Trophoblast cell (in vitro differentiated cells and primary cell): Measurements from ENCODE around the gene ATP6V0A1.
"Not testable (repeated sequence)": the region's sequence is repeated elsewhere in the genome, so short reads cannot be mapped to it uniquely, and the experiment has no call there.

ENCODE experiments used
- DNase-seq, 2 donors: peaks; one replicate each; pipeline ENCODE4 v3.0.0-alpha.2; 2016
- H2AFZ ChIP-seq: 2 replicates; pipeline ENCODE4 v1.6.1; 2013; ENCODE audit warnings: low read length, moderate library complexity, mild to moderate bottlenecking; ENCODE audit not compliant: insufficient read depth, poor library complexity
- H2AK5ac ChIP-seq: 2 replicates; pipeline ENCODE4 v1.6.1; 2013; ENCODE audit warnings: mild to moderate bottlenecking, low read length
- H2BK120ac ChIP-seq: 2 replicates; pipeline ENCODE4 v1.6.1; 2013; ENCODE audit warnings: low read length, mild to moderate bottlenecking, moderate library complexity; ENCODE audit not compliant: insufficient read depth, poor library complexity
- H2BK12ac ChIP-seq: 2 replicates; pipeline ENCODE4 v1.6.1; 2013; ENCODE audit warnings: mild to moderate bottlenecking, low read length, moderate library complexity
- H2BK5ac ChIP-seq: 2 replicates; pipeline ENCODE4 v1.6.1; 2013; ENCODE audit warnings: low read length, low read depth, moderate library complexity, mild to moderate bottlenecking; ENCODE audit not compliant: poor library complexity
- H3K14ac ChIP-seq: 2 replicates; pipeline ENCODE4 v1.6.1; 2013; ENCODE audit warnings: mild to moderate bottlenecking, low read length
- H3K18ac ChIP-seq: 2 replicates; pipeline ENCODE4 v1.6.1; 2013; ENCODE audit warnings: mild to moderate bottlenecking, low read length
- H3K23ac ChIP-seq: 2 replicates; pipeline ENCODE4 v1.6.1; 2013; ENCODE audit warnings: low read length
- H3K27ac ChIP-seq: 2 replicates; pipeline ENCODE4 v1.5.1; 2013; ENCODE audit warnings: low read depth, mild to moderate bottlenecking, inconsistent platforms, low read length, moderate library complexity
- H3K27me3 ChIP-seq: 2 replicates; pipeline ENCODE4 v1.6.1; 2013; ENCODE audit warnings: inconsistent platforms, mild to moderate bottlenecking, low read length, moderate library complexity; ENCODE audit not compliant: insufficient read depth
- H3K36me3 ChIP-seq, 2 experiments: 1 replicate in 1 of 2; 2 replicates in 1 of 2; pipeline ENCODE4 v1.6.1; 2013; ENCODE audit warnings: low read length in 2 of 2, mild to moderate bottlenecking in 2 of 2, moderate library complexity in 1 of 2; ENCODE audit not compliant: insufficient read depth in 2 of 2, control insufficient read depth in 1 of 2
- H3K4ac ChIP-seq: 2 replicates; pipeline ENCODE4 v1.6.1; 2013; ENCODE audit warnings: low read depth, mild to moderate bottlenecking, low read length, moderate library complexity
- H3K4me1 ChIP-seq, 2 experiments: 1 replicate in 1 of 2; 2 replicates in 1 of 2; pipeline ENCODE4 v1.6.1; 2013; ENCODE audit warnings: low read length in 2 of 2, mild to moderate bottlenecking in 2 of 2, moderate library complexity in 1 of 2; ENCODE audit not compliant: insufficient read depth in 2 of 2, control insufficient read depth in 1 of 2
- H3K4me2 ChIP-seq: 2 replicates; pipeline ENCODE4 v1.6.1; 2013; ENCODE audit warnings: inconsistent platforms, mild to moderate bottlenecking, low read length, moderate library complexity
- H3K4me3 ChIP-seq: 2 replicates; pipeline ENCODE4 v1.5.1; 2013; ENCODE audit warnings: mild to moderate bottlenecking, low read depth, low read length, inconsistent platforms
- H3K79me1 ChIP-seq: one replicate; pipeline ENCODE4 v1.6.1; 2013; ENCODE audit warnings: low read length
- H3K79me2 ChIP-seq: 2 replicates; pipeline ENCODE4 v1.6.1; 2013; ENCODE audit warnings: low read length, mild to moderate bottlenecking; ENCODE audit not compliant: control insufficient read depth, insufficient read depth, poor library complexity
- H3K9ac ChIP-seq: 2 replicates; pipeline ENCODE4 v1.6.1; 2013; ENCODE audit warnings: mild to moderate bottlenecking, low read length
- H3K9me3 ChIP-seq: 2 replicates; pipeline ENCODE4 v1.6.1; 2013; ENCODE audit warnings: low read depth, mild to moderate bottlenecking, control low read depth, inconsistent platforms, low read length; ENCODE audit not compliant: insufficient read depth
- H4K12ac ChIP-seq: 2 replicates; pipeline ENCODE4 v1.6.1; 2013; ENCODE audit warnings: low read depth, mild to moderate bottlenecking, low read length, moderate library complexity
- H4K8ac ChIP-seq: 2 replicates; pipeline ENCODE4 v1.6.1; 2013; ENCODE audit warnings: low read depth, mild to moderate bottlenecking, low read length, moderate library complexity
- H4K91ac ChIP-seq: one replicate; pipeline ENCODE4 v1.6.1; 2013; ENCODE audit warnings: low read depth, mild to moderate bottlenecking, low read length, moderate library complexity
- WGBS: extraction: QIAGEN DNeasy Blood & Tissue Kit; methylation state at CpG from one replicate; pipeline ENCODE4 v1.1.7; 2013; ENCODE audit warnings: missing lambda C conversion rate; ENCODE audit not compliant: insufficient read length, insufficient coverage; ENCODE audit errors: extremely low coverage; 5-methylcytosine and 5-hydroxymethylcytosine counted together

The ATP6V0A1 gene

DNA sequence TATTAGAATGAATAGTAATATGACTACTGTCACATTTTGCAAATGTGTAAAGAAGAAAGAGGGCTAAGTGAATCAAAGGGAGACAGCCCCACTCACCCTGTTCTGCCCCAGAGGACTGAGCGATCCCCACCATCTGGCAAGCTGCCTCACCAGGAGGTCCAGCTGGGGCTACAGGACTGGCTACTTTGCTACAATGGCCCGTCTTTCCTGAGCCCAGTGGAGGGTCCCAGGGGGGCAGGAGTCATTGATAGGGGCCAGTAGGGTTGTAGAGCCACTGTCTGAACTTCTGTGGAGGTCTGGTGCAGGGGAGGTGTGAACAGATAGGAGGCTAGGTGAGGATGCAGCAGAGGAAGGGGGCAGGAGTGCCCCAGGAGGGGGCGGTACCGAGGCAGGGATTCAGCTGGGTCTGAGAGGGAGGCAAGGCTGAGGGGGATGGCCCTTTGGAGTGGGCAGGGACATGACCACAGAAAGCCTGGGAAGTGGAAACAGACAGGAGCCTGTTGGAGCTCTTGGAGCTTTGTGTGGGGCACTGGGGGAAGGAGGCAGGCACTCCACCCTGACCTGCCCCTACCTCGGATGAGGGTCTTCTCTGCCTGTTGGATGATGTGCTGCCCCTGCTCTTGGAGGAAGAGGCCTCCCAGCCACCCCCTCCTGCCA is 97.4 kb downstream of the ATP6V0A1 start:
- H4K91ac ChIP-seq, H3K9ac ChIP-seq, H2AFZ ChIP-seq, H3K27me3 ChIP-seq, H4K8ac ChIP-seq, H3K4me2 ChIP-seq, H2BK12ac ChIP-seq, H3K14ac ChIP-seq, H3K4me3 ChIP-seq, H2AK5ac ChIP-seq, H3K27ac ChIP-seq, H3K18ac ChIP-seq, H3K23ac ChIP-seq, H2BK5ac ChIP-seq, H3K4ac ChIP-seq, H3K36me3 ChIP-seq, H3K9me3 ChIP-seq, H4K12ac ChIP-seq, DNase-seq, H2BK120ac ChIP-seq: not testable (repeated sequence)
- WGBS: no CpG with 5 or more reads among the region's 5 CpGs
- peaks cover 22% of the 10 kb centered on the region for H3K79me1 ChIP-seq
- peaks cover 16% of the 10 kb centered on the region for H3K79me2 ChIP-seq
- peaks cover 14 to 16% of the 10 kb centered on the region in 2 experiments for H3K4me1 ChIP-seq

- no peak for DNase-seq
- Histone ChIP-seq H3K4me3 (no peak overlapping the region), H3K79me2 (peaks cover 11% of the 10 kb centered on the region), H3K36me3 (peaks cover 3 to 4% of the 10 kb centered on the region in 2 experiments), H2BK5ac (no peak overlapping the region), H4K91ac (no peak overlapping the region), H3K9me3 (no peaks in the 10 kb centered on the region), H3K23ac (no peak overlapping the region), H3K27me3 (no peaks in the 10 kb centered on the region), H2BK120ac (no peak overlapping the region), H2AK5ac (no peak overlapping the region), H3K18ac (no peak overlapping the region), H2AFZ (no peak overlapping the region), H3K4ac (no peak overlapping the region), H3K14ac (no peak overlapping the region), H3K79me1 (peaks cover 15% of the 10 kb centered on the region), H3K27ac (no peak overlapping the region), H2BK12ac (no peak overlapping the region), H3K4me2 (no peak overlapping the region), H4K8ac (no peak overlapping the region), H3K4me1 (peaks cover 12 to 13% of the 10 kb centered on the region in 2 experiments), H3K9ac (no peak overlapping the region), H4K12ac (no peak overlapping the region)
- WGBS: no CpG with 5 or more reads among the region's 6 CpGs
Measured at GRCh38 chr17:42559075-42559474, 100.4 kb downstream of the ATP6V0A1 start.

- WGBS: no CpG with 5 or more reads among the region's 3 CpGs
- H3K79me2 ChIP-seq: peaks cover 4% of the 10 kb centered on the region
- H3K9me3 ChIP-seq: no peaks in the 10 kb centered on the region
- H3K4me3 ChIP-seq: no peak overlapping the region
- H3K23ac ChIP-seq: no peak overlapping the region
- H3K9ac ChIP-seq: no peak overlapping the region
- no peak overlapping the region for H3K18ac ChIP-seq
- peaks cover 4% of the 10 kb centered on the region for H3K79me1 ChIP-seq
- no peak overlapping the region for H2BK12ac ChIP-seq
- H3K4ac ChIP-seq: no peak overlapping the region
- H4K12ac ChIP-seq: no peak overlapping the region
- H2AFZ ChIP-seq: no peak overlapping the region
- H3K27me3 ChIP-seq: no peaks in the 10 kb centered on the region
- no peak overlapping the region for H3K4me2 ChIP-seq
- H4K8ac ChIP-seq: no peak overlapping the region
- H3K27ac ChIP-seq: no peak overlapping the region
- H4K91ac ChIP-seq: no peak overlapping the region
- H3K4me1 ChIP-seq: peaks cover 8 to 9% of the 10 kb centered on the region in 2 experiments
- H2AK5ac ChIP-seq: no peak overlapping the region
- no peak overlapping the region for H3K14ac ChIP-seq
- H3K36me3 ChIP-seq: peaks cover 14 to 15% of the 10 kb centered on the region in 2 experiments
- no peak for DNase-seq
- no peak overlapping the region for H2BK5ac ChIP-seq
- no peak overlapping the region for H2BK120ac ChIP-seq
Measured at GRCh38 chr17:42560246-42560645, 101.6 kb downstream of the ATP6V0A1 start.

DNA sequence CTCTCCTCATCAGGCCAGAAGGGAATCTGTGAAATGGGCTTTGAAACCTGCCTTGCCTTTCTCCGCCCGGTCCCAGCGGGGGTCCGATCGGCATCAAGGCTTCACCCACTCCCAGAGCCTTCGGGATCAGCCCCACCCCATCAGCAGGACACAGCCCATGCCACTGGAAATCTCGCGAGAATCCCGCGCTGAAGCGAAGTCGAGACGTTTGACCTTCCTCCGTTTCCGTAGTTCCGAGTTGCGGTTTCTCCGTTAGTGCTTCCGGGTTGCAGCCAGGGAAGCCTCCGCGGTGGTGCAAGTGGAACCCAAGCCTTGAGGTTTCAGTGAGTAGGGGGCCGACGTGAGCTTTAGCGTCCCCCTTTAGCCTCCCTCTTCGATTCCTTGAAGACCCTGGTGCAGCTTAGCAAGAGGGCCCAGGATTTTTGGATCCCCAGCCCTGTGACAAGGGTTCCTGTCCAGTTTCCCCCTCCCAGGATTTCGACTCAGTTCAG is 103.3 kb downstream of the ATP6V0A1 start, which contains the start of gene COASY:
TSS of gene COASY (plus strand) at position 252 of the 491 bp plus-strand sequence. CDS start 475 bp downstream, outside the sequence.
- Histone ChIP-seq H3K23ac (no peak within 1 kb of the TSS), H2AFZ (peak within 1 kb of the TSS; percentile 19), H2AK5ac (peak within 1 kb of the TSS; percentile 90), H3K27ac (peak within 1 kb of the TSS; percentile 43), H2BK5ac (peak within 1 kb of the TSS; percentile 5), H4K91ac (peak within 1 kb of the TSS; percentile 92), H3K4me3 (peak within 1 kb of the TSS; percentile 85), H3K4me2 (peak within 1 kb of the TSS; percentile 77), H3K79me2 (peaks cover 4% of the 10 kb centered on the region), H3K27me3 (no peaks in the 10 kb centered on the region), H3K18ac (peak within 1 kb of the TSS; percentile 37), H3K36me3 (peaks cover 26 to 29% of the 10 kb centered on the region in 2 experiments), H4K8ac (peak within 1 kb of the TSS; percentile 87), H2BK12ac (no peak within 1 kb of the TSS), H3K4me1 (peaks cover 10 to 12% of the 10 kb centered on the region in 2 experiments), H3K79me1 (peaks cover 8% of the 10 kb centered on the region), H3K9me3 (no peaks in the 10 kb centered on the region), H4K12ac (peak within 1 kb of the TSS; percentile 96), H2BK120ac (peak within 1 kb of the TSS; percentile 46), H3K14ac (peak within 1 kb of the TSS; percentile 73), H3K9ac (peak within 1 kb of the TSS; percentile 83), H3K4ac (peak within 1 kb of the TSS; percentile 82)
- DNase-seq: peak; percentile 94 to 100
- WGBS: no CpG with 5 or more reads among the region's 26 CpGs
